ENCODE data around the gene RYR1. TPM values are rescaled to one million over a fixed set of nuclear protein-coding genes. Genes with fewer than 3 reads are reported as not detected.

Gene RYR1
- total RNA-seq, 1 experiment from 2014 or later = 34.2 TPM

DNA sequence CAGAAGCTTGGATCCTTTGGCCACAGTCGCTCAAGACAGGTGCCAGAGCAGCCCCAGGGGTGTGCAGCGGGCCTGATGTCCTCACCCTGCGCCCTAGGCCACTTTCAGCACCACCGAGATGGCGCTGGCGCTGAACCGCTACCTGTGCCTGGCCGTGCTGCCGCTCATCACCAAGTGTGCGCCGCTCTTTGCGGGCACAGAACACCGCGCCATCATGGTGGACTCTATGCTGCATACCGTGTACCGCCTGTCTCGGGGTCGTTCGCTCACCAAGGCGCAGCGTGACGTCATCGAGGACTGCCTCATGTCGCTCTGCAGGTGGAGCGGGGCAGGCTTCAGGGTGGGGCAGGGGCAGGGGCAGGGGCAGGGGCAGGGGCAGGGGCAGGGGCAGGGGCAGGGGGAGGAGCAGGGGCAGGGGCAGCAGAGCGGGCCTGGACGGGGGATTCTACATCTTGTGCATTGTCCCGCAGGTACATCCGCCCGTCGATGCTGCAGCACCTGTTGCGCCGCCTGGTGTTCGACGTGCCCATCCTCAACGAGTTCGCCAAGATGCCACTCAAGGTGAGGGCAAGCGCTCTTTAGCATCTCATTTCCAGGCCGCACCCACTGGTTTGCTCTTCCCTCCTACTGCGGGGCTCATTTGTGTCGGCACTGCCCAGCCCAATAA is 69.1 kb downstream of the RYR1 start:
- POLR2A ChIA-PET = no interaction called here
- no peak for DNase-seq (ENCODE audit: low read depth, low spot score)

DNA sequence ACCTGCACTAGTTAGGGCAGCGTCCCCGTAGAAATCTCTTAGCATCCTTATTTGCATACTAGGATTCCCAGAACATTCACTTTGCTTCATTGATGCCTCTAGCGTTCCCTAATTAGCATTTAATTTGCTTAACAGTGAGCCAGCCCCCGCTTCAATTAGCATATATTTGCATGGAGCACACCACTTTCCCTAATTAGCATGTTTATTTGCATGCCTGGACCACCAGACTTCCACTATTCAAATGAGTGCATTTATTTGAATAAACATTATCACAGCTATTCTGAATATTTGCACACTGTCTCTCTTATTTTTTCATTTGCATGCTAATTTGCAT is 69.6 kb downstream of the RYR1 start:
- no peak for DNase-seq (ENCODE audit: low read depth, low spot score)

More for the DNA sequence above, 69.1 kb downstream of the RYR1 start:
- 0 out of 2 replicates have a peak, but pooled peaks cover 3% of the 10 kb centered on the region for H3K27me3 ChIP-seq (ENCODE audit: control insufficient read depth, insufficient read depth, low read length)
- intact Hi-C loops (cut with micrococcal nuclease; ENCODE audit: unreplicated experiment) = loop anchor here (10.0 kb wide), 1 partner anchor 352 kb away; no protein-coding TSS in a partner anchor
- H3K36me3 ChIP-seq (ENCODE audit: control insufficient read depth, insufficient read depth, low read length) = no peaks in the 10 kb centered on the region
- H3K9me3 ChIP-seq (ENCODE audit: control insufficient read depth, insufficient read depth, low read depth, low read length) = no peaks in the 10 kb centered on the region
- ATAC-seq = no peak
- in situ Hi-C loops (cut with HindIII; ENCODE audit: low pct_unique_long_range_greater_than_20kb, low sequenced_read_pairs) = loop anchor here (5.0 kb wide), 1 partner anchor 45 kb away; no protein-coding TSS in a partner anchor
- H3K4me3 ChIP-seq (ENCODE audit: low read depth in 2 of 2, low read length in 2 of 2) = no peak overlapping the region
- H3K27ac ChIP-seq (ENCODE audit: low read length) = no peak overlapping the region
- peaks cover 8% of the 10 kb centered on the region for H3K4me1 ChIP-seq (ENCODE audit: control insufficient read depth, insufficient read depth, low read length)
- no TSS peak for BruUV-seq (replicated peaks)
- TF ChIP-seq SIN3A (IDR thresholded peaks at IDR 0.05; ENCODE audit: borderline replicate concordance, insufficient read depth, low read depth, low read length) = no peak
- TF ChIP-seq, protein P1, sequence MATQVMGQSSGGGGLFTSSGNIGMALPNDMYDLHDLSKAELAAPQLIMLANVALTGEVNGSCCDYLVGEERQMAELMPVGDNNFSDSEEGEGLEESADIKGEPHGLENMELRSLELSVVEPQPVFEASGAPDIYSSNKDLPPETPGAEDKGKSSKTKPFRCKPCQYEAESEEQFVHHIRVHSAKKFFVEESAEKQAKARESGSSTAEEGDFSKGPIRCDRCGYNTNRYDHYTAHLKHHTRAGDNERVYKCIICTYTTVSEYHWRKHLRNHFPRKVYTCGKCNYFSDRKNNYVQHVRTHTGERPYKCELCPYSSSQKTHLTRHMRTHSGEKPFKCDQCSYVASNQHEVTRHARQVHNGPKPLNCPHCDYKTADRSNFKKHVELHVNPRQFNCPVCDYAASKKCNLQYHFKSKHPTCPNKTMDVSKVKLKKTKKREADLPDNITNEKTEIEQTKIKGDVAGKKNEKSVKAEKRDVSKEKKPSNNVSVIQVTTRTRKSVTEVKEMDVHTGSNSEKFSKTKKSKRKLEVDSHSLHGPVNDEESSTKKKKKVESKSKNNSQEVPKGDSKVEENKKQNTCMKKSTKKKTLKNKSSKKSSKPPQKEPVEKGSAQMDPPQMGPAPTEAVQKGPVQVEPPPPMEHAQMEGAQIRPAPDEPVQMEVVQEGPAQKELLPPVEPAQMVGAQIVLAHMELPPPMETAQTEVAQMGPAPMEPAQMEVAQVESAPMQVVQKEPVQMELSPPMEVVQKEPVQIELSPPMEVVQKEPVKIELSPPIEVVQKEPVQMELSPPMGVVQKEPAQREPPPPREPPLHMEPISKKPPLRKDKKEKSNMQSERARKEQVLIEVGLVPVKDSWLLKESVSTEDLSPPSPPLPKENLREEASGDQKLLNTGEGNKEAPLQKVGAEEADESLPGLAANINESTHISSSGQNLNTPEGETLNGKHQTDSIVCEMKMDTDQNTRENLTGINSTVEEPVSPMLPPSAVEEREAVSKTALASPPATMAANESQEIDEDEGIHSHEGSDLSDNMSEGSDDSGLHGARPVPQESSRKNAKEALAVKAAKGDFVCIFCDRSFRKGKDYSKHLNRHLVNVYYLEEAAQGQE (IDR thresholded peaks at IDR 0.05; ENCODE audit: insufficient read depth in 1 of 2, low read depth in 2 of 2, low read length in 1 of 2) = peak in 1 of 2 experiments; percentile 57; a peak in 1 of 4 replicates
- CTCF ChIA-PET = interaction anchor here (0.6 to 0.7 kb wide), 3 partner anchors 15 to 100 kb away, joined by 3 to 11 read pairs (median 11); partner anchors contain the start of gene FAM98C

More for the DNA sequence above, 69.6 kb downstream of the RYR1 start:
- Histone ChIP-seq H3K27me3 (ENCODE audit: control insufficient read depth, insufficient read depth, low read length) (0 out of 2 replicates have a peak, but pooled peaks cover 3% of the 10 kb centered on the region), H3K36me3 (ENCODE audit: control insufficient read depth, insufficient read depth, low read length) (no peaks in the 10 kb centered on the region), H3K9me3 (ENCODE audit: control insufficient read depth, insufficient read depth, low read depth, low read length) (no peaks in the 10 kb centered on the region), H3K27ac (ENCODE audit: low read length) (no peak overlapping the region), H3K4me3 (ENCODE audit: low read depth in 2 of 2, low read length in 2 of 2) (no peak overlapping the region), H3K4me1 (ENCODE audit: control insufficient read depth, insufficient read depth, low read length) (peaks cover 8% of the 10 kb centered on the region)
- CTCF ChIA-PET = interaction anchor here (0.6 to 0.7 kb wide), 2 partner anchors 96 to 1809 kb away, joined by 3 to 11 read pairs; no protein-coding TSS in a partner anchor
- no peak for ATAC-seq
- no TSS peak for BruUV-seq (replicated peaks)
- intact Hi-C loops (cut with micrococcal nuclease; ENCODE audit: unreplicated experiment) (loop anchor here (10.0 kb wide), 1 partner anchor 352 kb away; no protein-coding TSS in a partner anchor), in situ Hi-C loops (cut with HindIII; ENCODE audit: low pct_unique_long_range_greater_than_20kb, low sequenced_read_pairs) (loop anchor here (5.0 kb wide), 1 partner anchor 44 kb away; no protein-coding TSS in a partner anchor)
- POLR2A ChIA-PET = no interaction called here
- TF ChIP-seq, protein P2, sequence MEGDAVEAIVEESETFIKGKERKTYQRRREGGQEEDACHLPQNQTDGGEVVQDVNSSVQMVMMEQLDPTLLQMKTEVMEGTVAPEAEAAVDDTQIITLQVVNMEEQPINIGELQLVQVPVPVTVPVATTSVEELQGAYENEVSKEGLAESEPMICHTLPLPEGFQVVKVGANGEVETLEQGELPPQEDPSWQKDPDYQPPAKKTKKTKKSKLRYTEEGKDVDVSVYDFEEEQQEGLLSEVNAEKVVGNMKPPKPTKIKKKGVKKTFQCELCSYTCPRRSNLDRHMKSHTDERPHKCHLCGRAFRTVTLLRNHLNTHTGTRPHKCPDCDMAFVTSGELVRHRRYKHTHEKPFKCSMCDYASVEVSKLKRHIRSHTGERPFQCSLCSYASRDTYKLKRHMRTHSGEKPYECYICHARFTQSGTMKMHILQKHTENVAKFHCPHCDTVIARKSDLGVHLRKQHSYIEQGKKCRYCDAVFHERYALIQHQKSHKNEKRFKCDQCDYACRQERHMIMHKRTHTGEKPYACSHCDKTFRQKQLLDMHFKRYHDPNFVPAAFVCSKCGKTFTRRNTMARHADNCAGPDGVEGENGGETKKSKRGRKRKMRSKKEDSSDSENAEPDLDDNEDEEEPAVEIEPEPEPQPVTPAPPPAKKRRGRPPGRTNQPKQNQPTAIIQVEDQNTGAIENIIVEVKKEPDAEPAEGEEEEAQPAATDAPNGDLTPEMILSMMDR (IDR thresholded peaks at IDR 0.05) = no peak
- TF ChIP-seq POLR2AphosphoS5 (IDR thresholded peaks at IDR 0.05; ENCODE audit: low read depth, low read length) = no peak
- no peak for TF ChIP-seq TCF7L2 (IDR thresholded peaks at IDR 0.05; ENCODE audit: low read depth, low read length)
- TF ChIP-seq, protein P1 (IDR thresholded peaks at IDR 0.05; ENCODE audit: insufficient read depth in 1 of 2, low read depth in 2 of 2, low read length in 1 of 2) = no peak
- no peak for TF ChIP-seq SIN3A (IDR thresholded peaks at IDR 0.05; ENCODE audit: borderline replicate concordance, insufficient read depth, low read depth, low read length)
